Stimulated activated CD8-positive, alpha-beta memory T cell treated with anti-CD3 and anti-CD28 coated beads, Interleukin-4, amount 100 ng/mL, for 48 hours (primary cell): ENCODE results near the gene ABCC9.

Source experiments
- DNase-seq: peaks from one replicate; pipeline ENCODE4 v3.0.0-alpha.2; 2020

ABCC9 gene

DNA sequence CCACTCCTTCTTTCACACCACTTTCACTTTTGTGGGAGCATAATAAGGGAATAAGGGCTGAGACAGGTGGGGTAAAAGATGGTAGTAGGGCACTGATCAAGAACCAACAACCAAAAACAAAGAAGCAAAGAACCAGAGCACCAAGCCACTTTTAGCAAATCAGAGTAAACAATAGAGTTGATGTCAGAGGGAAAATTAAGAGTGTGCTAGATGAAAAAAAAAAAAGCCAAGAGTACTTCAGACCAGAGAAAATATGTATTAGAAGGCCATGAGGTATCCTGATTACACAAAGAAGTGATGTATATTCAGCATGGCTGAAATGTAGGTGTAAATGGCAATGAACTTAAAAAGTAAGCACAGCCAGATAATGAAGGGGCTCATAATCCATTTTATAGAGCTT, 75.4 kb downstream of the ABCC9 start:
- no peak for DNase-seq

DNA sequence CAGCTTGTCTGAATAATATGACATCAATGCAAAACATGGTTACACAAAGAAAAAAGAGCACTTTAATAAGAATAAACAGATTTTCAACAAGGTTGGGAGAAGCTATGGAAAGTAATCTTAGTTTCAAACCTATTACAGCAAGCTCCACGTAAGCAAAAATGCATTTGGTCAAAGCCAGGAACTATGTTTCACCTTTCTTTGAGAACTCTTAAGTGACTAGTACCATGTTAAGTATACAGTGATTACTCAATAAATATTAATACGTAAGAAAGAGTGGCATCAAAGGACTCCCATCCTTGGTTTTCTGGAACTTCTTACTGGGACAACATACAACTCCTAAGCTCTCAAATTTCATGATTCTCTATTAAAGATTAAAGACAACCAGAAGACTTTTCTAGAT, 80.7 kb downstream of the ABCC9 start:
- DNase-seq: no peak

DNA sequence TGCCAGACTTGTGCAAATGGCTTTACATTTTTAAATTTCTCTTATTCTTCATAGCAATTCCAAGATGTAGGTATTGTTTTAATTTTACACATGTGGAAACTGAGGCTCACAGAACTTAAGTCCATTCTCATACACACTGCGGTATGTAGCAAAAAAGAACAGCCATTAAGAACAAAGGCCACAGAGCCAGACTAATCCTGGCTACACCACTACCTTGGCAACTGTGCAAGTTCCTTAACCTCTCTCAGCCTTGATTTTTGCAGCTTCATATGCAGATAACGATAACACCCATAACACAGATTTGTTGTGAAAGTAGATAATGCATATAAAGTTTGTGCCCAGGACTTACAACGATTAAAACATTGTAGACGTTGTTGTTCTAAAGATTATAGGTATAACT, 81.1 kb downstream of the ABCC9 start:
- no peak for DNase-seq

DNA sequence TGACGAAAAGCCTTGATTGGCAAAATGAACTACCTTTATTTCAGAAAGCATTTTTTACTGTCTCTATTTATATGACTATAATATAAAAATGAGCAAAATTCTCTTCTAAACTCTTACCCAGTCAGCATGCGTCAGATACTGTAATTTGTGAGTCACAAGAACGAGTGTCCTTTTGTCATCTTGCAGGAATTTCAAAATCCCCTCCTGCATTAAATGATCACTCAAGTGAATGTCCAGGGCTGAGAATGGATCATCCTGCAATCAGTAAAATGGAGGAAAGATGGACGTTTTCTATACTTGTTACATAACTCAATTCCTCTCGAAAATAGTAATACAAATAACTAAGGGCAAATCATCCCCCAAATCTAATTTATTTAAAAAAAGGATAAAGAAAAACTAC, 89.0 kb downstream of the ABCC9 start:
- DNase-seq: no peak

DNA sequence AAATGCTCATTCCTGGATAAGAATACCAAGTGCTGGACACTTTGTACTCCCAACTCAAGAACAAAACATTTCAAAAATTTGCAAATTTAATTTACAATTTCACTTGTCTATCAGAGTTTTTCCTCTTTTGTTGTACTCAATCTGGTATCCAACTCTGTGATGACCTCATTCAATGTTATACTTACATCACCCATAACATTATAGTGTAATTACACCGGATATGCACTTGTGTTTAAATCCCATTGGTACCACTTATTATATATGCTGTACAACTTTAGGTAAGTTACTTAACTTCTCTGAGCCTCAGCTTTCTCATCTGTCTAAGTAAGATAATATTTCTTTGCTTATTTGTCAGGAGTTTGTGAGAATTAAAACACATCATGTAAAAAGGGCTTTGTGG, 90.1 kb downstream of the ABCC9 start:
- DNase-seq: no peak

DNA sequence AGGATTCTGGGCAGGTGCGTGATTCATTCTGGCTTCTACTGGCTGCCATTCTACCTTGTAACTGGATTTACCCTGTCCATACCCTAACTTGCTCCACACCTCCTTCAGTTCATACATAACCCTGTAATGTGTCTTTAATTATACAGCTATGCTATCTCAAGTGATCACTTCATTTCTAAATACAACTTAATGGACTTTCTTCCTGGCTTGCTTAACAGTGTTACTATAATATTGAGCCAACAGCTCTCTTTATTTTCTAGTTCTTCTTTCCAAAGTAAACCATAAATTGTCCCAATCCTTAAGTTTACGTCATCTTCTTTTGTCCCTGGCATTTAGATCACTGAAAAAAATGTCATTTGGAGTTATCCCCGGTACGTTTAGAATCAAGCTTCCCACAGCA, 90.8 kb downstream of the ABCC9 start:
- DNase-seq: no peak

DNA sequence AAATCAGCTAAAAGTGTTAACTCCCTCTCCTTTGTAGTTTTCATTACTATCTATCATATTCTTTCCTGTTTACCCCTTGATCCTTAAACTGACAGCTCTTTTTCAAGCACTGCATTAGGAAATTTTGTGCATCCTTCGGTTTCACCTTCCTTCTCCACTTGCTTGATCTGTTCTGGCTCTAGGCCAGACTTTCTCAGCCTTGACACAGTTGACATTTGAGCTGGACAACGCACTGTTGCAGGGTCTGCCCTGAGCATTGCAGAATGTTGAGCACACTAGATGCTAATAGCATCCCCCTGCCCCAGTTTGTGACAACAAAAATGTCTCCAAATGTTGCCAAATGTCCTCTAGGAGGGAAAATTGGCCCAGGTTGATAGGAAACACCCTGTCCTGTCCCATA, 91.3 kb downstream of the ABCC9 start:
- no peak for DNase-seq

DNA sequence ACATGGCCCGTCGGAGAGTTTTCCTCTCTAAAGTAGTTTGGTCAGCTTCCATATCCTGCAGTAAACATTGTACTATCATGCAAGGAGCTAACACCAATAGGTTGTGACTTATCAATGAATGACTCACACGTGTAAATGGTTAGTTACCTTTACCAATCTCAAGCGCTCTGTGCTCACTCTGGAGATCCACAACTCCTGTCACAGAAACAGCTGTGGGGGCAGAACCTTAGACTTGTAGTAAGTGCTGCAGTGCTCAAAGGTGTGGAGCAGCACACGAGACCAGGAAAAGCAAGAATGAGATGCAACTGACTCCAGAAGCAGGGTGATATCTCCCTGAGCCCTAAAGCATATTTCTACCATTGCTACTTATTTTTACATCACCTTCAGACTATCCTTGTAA, 93.0 kb downstream of the ABCC9 start:
- no peak for DNase-seq

DNA sequence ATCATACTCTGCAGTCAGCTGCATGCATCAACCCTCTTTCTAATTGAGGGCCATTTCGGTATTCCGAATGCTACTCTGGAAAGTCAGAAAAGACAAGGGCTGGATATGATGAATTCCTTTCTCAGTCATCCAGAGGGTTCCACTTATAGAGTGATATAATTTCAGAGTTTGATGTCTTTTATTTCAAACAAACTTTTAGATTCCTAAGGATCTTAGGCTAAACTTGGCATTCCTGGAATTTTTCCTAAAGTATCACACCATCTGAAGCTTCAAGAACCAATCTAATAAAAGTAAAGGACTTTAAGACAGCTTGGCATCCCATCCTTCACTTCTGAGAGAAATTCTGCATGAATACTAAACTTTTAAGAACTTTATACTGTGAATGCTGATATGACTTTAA, 97.4 kb downstream of the ABCC9 start:
- DNase-seq: no peak

DNA sequence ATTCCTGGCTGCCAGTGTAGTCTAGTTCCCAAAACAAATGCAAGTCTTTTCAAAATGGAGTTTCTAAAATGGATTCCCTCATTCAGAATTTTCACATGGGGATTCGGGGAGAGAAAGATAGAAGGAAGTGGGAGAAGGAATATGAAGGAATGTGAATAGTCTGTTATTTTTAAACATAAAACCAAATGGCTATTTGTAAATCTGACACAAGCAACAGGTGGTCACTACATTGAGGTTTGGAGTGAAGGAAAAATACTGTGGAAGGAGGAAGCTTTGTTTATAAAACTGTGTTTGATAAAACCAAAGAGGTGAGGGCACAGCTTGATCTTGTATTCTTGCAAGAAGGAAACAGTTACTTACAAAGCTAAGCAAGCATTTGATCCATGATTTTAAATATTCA, 101.5 kb downstream of the ABCC9 start:
- DNase-seq: no peak

DNA sequence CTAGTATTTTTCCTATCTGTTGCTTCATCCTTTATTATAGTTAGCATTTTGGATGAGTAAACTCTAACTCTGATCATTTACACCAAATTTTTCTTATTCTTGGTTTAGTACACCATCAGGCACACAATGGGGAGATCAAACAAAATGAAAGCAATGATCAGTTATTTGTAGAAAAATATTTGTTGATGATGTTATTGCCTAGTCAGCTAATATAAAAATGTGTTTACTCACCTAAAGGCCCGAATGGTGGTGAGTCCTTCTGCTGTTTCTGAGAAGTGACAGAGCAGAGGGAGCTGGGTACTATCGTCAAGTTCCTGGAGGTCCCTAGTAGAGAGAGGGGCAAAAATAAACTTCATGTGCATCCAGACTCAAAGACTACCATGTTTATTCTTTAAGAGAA, 103.4 kb downstream of the ABCC9 start:
- no peak for DNase-seq

DNA sequence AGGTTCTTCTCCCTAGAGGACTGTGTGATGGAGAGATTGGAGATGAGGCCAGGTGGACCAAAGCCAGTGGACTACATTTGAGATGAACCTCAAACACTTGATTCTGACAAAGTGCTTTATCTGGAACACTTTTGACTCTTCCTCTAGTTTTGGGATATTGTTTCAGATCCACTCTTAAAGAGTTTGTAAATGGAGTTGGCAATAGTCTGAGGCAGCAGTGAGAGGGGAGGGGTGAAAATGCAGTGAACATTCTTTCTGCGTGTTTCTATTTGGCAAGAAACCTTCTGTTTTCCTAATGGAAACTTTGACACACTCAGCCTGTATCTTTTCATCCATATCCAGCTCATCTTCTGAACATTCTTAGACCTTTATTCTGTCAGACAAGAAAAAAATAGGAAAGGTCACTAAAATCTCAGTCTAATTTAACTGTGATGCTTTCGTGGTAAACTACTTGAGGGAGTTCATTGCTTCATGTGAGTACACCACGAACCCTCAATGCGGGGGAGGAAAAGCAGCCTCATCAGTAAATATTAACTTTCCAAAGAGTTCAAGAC, 109.4 kb downstream of the ABCC9 start:
- DNase-seq: no peak

DNA sequence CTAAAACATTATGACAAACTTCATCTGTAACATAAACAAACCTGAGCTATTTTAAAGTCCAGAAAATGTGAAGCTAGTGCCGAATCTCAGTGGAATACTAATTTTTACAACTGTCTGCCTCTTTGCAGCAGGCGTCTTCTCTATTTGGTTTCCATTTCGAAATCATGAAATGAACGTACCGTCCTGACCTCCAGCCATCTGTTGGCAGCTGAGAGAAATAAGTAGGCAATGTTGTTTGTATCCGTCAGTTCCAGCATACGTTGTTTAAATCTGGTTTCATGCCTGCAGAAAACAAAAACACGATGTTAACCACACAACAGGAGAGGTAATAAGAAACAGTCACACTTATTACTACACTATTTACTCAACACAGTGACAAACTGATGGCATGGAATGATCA, 112.4 kb downstream of the ABCC9 start:
- DNase-seq: no peak

DNA sequence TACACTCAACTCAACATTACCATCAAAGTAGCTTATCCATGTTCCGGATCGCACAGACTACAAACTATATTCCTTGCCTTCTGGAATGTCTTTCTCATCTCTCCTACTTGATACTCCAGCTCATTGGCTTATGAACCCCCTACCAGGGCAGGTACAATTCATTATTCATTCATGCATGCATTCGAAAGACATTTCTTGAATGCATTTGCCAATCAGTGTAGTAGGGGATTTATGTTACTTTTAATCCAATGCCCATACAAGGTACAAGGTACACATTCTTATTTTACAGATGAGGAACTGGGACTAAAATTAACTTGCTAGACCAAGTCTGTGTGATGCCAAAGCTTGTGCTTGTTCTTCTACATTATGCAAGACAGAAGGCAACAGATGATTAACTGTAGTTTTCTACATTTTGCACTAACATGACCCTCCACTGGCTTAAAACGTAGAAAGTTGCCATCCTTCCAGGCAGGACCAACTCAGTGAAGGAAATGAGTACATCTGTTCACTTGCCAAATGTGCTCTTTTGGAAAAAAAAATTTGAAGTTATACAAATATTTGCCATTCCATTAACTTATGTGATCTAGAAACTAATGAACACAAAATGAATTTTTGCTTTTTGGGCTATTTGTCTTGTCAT, 113.0 kb downstream of the ABCC9 start:
- no peak for DNase-seq

DNA sequence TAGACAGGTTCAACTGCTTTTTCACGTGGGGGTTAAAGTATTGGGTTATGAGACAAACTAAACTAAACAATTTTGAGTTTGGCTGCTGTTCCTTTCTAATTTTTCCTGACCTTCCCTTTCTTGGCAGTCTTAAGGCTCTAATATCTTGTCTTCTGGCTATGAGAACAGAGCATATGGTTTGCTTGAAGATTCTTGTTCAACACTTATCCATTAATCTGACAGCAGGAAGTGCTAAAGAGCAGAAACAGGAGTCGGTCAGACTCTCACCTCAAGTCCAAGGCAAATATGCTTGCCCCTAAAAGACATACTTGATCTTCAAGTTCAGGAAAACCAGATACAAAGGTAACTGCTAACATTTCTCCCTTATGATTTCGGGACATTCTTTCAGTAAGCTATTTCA, 114.1 kb downstream of the ABCC9 start:
- no peak for DNase-seq

DNA sequence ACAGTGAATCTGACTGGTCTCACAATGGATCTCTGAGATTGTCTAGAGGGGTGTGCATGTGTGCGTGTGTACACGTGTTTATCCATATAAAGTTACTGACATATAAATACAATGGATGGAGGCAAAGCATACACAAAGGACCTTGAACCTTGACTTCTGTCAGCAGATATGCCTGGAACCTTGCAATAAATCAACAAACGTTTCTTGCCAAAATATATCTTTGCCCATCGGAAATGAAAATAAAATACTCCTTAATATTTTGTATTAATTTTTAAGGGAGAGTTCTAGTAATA, 114.7 kb downstream of the ABCC9 start:
- no peak for DNase-seq

DNA sequence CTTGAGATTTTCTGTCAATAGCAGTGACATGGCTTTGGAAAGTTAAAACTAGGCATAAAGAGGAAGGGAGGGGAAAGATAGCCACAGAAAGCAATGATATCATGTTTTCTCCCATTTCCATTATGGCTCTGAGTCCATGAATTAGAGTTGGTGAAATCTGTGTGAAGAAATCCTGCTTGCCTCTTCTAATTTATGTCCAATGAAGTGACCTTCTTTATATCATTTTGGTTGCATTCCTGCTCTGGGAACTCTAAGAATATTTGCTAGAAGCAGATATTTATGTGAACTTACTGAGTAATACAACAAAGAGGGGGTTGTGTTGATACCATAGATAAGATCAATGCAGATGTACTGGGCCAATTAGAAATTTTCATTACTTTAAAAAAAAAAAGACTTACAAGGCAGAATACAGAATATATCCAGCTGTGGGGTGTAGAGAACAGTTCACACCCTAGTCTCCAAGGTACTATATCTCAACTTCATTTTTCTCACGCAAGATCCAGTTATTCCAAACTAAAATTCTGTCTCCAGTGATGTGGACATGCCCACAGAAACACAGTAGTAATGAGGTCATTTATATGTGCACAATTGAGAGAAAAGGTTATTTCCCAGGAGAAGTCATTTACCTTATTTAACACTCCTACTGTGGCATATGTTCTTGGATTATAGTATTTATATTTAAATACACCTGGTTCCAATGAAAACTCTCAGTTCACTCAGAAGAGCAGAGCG, 115.2 kb downstream of the ABCC9 start:
- no peak for DNase-seq

DNA sequence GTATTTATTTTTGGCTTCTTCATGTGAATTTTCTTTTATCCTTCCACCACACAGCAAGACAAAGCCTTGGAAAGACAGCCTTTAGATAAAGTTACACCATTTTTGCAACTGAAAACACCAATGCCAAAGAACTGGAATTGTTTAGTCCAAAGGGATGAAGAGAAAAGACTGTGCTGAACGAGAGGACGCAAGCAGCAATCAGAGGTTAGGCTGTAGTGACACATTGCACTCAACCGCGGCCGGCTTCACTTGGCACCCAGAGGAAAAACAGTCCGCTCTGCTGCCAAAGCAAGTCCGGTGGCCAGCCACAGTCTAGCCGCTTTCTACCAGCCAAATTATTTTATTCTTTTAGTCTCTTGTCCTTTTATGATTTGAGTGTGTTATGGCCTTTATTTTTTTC, 117.6 kb downstream of the ABCC9 start:
- DNase-seq: no peak

DNA sequence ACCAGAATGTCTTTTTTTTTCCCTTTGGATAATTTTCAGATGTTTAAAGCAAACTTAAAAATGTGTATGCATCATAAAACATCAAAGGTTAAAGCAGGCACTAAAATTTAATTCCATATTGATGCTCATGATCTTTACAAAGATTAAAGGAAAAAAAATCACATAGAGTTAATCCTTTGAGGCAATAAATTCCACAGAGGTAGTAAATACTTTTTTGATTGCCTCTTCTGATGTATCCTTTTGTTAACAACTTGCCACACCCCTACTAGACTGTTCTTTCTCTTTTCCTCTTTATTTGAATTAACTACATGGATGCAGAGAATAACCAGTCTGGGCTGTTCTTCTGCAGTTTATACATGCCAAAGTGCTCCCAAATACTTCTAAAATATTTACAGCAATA, 121.5 kb downstream of the ABCC9 start:
- no peak for DNase-seq

DNA sequence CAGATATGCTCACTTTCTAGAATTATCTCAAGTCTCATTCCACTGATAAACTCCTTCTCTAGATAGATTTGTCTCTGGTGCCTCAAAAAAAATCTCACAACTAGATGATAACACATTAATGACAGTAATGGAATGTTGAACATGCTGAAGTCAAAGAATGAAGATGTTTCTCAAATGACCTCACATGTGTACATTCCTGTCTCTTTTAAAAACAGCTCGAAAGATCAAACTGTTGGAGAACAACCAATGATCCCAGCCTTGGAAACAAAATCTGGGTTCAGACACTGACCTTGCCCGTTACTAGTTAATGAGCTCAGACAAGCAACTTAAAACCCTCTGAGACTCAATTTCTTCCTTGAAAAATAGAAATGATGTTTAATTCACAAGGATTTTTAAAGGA, 122.0 kb downstream of the ABCC9 start:
- no peak for DNase-seq

DNA sequence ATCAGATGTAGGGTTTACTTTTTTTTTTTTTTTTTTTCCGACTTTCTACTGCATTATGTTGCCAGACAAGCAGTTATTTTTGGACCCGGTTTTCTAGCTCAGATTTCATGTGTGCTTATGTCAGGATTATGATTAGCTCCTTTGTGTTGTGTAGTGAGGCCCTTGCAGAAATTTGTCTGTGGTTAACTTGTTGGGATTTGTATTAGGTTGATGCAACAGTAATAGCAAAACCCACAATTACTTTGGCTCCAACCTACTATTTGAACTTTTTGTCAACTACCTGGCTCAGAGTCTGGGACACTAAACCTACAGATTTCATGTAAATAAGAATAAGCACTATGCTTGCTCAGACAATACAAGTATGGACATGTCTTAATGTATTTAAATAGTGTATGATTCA, 122.6 kb downstream of the ABCC9 start:
- no peak for DNase-seq

DNA sequence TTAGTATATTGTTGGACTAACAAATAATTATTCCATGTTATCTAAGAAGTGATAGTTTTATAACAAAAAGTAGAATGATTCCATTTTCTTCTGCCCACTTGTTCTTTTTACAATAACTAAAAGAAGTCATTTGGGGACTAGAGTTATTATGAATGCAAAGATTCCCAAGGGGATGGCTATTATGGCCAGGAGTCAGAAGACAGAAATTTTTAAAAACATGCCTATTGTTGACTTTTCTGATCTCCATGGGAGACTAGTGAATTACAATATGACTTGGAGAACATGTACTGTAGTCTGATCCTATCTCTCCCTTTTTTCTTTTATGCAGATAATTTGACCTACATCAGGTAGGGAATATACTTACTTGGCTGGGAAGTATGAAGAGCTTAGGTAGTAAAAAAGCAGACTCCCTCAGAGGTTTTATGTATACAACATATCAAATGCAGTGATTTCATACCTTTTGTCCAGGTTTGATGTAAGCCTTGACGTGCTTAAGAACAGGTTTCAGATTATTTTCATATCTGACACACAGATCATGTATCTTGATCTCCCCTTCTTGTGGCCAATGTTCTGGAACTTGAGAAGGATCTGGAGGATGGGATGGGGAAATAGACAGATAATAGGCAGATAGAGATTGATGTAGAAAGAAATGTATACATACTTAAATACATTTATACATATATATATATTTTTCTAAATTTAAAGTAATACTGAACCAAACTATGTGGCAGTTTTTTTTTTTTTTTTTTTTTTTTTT, 125.7 kb downstream of the ABCC9 start:
- DNase-seq: no peak

DNA sequence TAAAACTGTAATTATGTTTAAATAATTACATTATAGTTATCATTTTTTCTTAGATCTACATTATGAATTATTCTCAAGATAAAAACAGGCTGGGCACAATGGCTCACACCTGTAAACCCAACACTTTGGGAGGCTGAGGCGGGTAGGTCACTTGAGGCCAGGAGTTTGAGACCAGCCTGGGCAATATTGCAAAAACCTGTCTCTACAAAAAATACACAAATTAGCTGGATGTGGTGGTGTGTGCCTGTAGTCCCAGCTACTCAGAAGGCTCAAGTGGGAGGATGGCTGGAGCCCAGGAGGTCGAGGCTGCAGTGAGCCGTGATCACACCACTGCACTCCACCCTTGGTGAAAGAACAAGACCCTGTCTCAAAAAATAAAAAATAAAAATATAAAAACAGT, 126.4 kb downstream of the ABCC9 start:
- DNase-seq: no peak

DNA sequence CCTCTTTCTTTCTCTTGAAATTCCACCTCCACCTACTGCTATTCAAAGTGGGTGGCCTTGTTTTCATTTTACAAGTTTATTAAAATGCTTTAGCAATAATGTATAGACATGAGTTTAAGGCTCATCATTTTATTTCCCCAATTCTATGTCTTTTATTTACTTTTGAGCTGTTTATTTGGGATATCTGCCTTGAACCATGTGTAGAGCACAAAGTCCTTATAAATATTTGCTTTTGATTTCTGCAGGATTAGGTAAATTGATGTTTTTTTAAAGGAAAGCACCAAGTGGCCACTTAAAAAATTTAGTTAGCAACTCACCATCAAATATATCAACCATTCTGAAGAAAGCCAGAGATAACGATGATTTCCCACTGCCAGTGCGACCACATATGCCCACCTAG, 126.9 kb downstream of the ABCC9 start:
- no peak for DNase-seq
